Measurements from ENCODE around the gene OR52K1.

GRCh38 chr11:4482445-4482844, at the start of gene OR52K1:
- TF ChIP-seq CTCF (conservative IDR thresholded peaks at IDR 0.05 in 1 of 2, IDR thresholded peaks at IDR 0.05 in 1 of 2; ENCODE audit: low read depth in 1 of 2, low read length in 2 of 2): no peak
- no peak for TF ChIP-seq EZH2 (IDR thresholded peaks at IDR 0.05; ENCODE audit: low read length, missing control alignments)
